Hematopoietic multipotent progenitor cell (in vitro differentiated cells): ENCODE measurements around the gene MSI2. TPM values are rescaled to one million over a fixed set of nuclear protein-coding genes. Genes with fewer than 3 reads are reported as not detected.

ENCODE experiments used
- DNase-seq, 3 donors: peaks; one replicate each; pipeline ENCODE4 v3.0.0-alpha.2; 2011 to 2015; ENCODE audit warnings: low read depth in 2 of 3, low spot score in 2 of 3
- total RNA-seq: library from RNA; depleted of rRNA; stranded (reverse); fragments of >200 nt; gene quantifications from one replicate; pipeline ENCODE4 v1.2.3, GENCODE V29; 2012

MSI2 gene
- total RNA-seq, 1 donor, result 241 TPM

GRCh38 chr17:57363580-57363979 lies 107.3 kb downstream of the MSI2 start:
- DNase-seq, result no peak

DNA sequence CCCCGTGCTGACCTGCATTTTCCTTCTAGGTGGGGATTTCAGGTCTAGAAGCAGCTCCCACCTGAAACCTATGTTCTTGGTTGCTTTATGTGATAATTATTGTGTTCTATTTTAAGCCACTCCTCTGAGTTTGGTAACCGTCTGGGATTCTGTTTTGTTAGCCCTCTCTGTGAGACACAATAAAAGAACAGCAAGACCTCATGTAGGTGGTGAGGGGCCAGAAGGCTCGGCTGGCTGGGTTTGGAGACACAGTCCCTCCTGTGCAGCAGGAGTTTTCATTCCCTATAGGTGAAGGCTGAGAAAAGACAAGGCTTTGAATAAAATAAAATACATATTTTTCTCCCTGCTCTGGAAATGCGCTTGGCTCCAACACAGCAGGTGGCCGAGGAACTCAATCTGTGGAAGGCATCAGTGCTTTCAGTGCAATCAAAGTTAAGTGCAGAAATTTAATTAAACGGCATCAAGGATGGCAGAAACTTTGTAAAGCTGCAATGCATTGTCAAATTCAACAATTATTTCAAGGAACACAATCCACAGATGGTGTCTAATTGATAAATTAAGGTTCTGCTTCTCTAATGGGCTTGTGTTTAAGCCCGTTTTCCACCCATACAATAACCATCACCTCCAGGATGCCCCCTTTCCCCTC lies 107.8 kb downstream of the MSI2 start:
- no peak for DNase-seq

GRCh38 chr17:57365420-57365819 lies 109.1 kb downstream of the MSI2 start:
- DNase-seq, result no peak

GRCh38 chr17:57366177-57366557 lies 109.8 kb downstream of the MSI2 start:
- DNase-seq, result no peak

DNA sequence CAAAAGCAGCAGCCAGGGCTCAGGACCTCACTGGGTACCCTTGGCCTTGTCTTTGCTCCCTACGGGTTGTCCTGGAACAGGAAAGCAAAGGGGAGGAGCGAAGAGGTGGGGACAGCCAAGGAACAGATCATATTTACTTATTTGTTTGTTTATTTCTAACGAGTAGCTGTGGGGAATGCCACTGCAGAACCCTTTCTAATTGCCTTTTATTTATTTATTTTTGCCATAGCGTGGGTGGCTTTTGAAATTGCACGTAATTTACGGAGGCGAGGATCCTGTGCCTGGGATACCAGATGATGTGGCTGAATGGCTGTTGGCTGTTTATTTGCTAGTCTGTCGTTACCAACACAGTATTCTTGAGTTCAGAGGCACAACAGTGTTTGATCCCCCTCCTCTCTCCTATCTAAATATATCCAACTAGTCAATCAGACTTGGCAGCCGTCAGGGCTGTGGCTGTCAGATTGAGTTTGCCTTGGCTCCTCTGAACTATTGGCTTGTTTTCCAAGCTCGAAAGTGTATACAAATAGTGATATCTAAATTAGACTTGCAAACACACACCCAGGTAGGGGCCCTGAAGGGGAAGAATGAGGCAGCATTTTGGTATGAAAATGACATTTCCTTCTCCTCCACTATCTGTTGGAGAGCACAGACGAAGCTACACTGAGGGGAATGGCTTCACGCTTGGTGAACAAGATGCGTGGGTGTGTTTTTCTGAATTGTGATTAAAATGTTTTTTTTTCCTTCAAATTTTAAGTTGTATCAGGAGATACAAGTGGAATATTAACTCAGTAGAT lies 110.4 kb downstream of the MSI2 start:
- DNase-seq, result peak in 1 of 3 donors; percentile 35

DNA sequence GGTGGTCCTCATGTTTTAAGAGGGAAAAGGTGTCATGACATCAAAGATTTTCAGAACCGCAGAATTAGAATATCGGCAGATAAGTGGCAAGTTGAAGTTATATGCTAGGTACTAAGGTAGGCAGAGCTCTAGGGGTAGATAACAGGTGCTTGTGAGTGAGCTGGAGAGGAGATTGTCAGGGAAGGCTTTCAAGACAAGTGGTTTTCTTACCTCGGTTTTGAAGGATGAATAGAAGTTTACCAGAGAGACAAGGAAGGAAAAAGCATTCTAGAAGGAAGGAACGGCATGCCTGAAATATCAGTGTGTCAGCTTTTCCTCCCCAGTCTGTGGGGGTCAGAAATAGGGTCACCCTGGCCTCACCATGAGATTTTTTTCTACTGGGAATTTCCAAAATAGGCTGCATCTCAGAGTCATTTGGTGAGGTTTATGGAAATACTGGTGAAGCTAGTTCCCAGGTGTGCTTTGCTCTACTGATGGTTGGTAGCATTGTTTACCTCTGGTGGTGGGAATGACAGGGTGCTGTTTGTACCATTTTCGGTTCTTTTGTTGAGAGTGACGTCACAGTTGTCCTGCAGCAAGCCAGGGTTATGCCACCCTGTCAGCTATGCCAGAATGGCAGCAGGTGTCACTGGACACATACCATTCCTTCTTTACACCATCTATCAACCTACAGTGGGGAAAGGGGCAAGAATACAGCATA lies 112.5 kb downstream of the MSI2 start:
- no peak for DNase-seq

DNA sequence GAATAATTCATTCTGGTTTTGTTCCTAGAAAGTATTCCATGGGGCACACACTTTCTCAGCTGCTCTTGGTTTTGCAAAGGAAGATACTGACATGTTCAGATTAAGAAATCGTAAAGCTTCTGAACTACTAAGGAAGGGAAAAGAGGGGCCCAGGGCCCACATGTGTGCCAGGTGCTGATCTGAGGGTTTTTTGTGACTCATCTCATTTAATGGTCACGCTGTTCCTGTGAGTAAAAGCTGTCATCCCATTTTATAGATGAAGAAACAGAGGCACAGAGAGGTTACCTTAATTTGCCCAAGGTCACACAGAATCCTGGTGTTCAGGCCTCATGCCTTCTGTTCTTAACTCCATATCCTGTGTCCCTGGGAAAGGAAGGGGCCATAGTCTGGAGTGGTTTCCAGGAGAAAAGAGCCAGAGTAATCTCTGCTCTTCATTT lies 113.2 kb downstream of the MSI2 start:
- peak in 1 of 3 donors; percentile 26 for DNase-seq

GRCh38 chr17:57370037-57370581 lies 113.8 kb downstream of the MSI2 start:
- DNase-seq, result peak in 1 of 3 donors; percentile 36

GRCh38 chr17:57370619-57371018 lies 114.3 kb downstream of the MSI2 start:
- no peak for DNase-seq

GRCh38 chr17:57372156-57372555 lies 115.8 kb downstream of the MSI2 start:
- no peak for DNase-seq

GRCh38 chr17:57373048-57373447 lies 116.7 kb downstream of the MSI2 start:
- no peak for DNase-seq

DNA sequence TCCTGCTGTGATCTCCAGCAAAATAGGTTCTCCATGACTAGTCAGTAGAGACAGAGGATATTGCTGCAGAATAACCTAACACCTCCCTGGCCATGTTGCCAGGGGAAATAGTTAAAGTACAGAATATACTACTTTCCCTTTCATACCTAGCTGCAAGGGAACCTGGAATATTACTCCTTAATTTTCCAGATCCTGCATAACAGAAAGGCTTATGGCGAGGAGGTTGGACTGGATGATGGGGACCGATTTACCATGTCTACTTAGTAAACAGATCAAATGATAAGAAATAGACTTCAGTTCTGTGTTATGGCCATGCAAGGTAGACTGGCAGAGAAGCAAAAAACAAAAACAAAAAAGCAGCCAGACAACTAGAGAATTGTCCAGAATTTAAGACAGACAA lies 117.4 kb downstream of the MSI2 start:
- no peak for DNase-seq

DNA sequence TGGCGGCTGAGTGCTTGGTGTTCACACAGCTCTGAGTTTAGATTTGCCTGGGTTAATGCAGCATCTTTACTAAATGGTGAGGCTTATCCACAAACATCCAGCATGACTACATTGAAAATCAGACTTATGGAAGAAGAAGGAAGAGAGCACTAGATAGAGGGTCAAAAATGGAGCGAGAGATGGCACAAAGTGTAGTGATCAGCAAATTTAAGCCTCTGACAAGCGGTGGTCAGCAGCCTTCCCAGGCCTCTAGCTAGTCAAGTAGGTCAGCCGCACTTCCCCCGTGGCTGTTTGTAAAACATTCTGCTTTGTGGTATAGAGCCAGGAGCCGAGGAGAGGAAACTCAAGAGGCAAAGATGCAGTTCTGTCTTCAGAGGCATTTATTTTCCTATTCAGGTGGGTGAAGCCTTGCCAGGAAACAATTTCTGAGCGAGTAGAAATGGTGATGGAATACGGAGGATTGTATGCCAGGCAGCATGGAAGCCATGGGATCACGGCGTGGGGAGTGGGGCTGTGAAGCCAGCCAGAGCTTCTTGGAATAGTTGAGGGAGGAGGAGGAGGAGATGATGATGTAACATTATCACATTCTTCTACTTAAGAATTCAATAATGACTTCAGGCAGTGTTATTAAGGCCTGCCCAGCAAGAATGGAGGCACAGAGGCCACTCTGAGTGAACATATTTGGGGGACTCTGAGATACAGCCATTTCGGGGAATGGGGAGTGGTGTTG lies 118.9 kb downstream of the MSI2 start:
- DNase-seq, result no peak

DNA sequence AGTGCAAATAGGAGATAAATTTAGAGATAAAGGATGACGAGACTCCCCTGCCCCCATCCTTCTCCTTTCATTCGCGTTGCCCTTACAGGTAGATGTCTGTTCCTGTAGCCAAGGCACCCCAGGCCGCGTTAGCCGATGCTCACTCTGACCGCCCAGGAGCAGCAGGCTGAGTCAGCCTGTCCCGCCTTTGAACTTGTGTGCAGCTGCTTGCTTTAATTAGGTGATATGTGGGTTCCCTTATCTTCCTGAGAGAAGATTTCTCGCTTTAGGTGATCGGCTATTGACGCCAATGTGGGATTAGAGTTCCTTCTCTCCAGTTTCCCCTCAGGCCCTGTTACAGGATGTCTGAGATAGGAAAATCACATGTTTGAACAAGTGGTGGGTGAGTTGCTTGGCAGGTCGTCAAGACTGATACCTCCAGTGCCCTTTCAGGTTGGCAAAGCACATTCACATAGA lies 119.5 kb downstream of the MSI2 start:
- DNase-seq, result no peak

- no peak for DNase-seq
Measured at GRCh38 chr17:57377094-57377493, 120.8 kb downstream of the MSI2 start.

- peak in 2 of 3 donors; percentile 84 to 94 for DNase-seq
Measured at GRCh38 chr17:57379237-57379894, 123.0 kb downstream of the MSI2 start.

- DNase-seq, result peak in 1 of 3 donors; percentile 38
Measured at GRCh38 chr17:57379895-57380434, 123.6 kb downstream of the MSI2 start.

- no peak for DNase-seq
Measured at GRCh38 chr17:57381498-57381897, 125.2 kb downstream of the MSI2 start.

- DNase-seq, result no peak
Measured at GRCh38 chr17:57384219-57384618, 127.9 kb downstream of the MSI2 start.

DNA sequence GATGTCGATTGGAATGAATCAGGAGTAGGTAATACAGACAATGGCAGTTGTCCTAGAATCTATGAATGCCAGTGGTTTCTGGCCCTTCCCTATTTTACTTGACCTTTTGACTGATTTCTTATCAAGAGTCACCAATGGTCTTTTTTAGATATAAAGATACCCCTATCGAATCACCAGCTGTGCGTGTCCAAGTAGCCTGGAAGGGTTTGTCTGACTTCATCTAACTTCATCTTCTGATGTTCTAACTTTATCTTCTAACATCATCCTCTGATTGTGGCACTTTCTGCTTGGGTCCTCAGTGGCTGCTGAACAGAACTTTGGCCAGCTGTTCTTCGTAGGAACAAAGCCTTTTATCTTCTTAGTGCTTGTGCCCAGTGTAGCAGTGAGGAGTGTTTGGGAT lies 129.7 kb downstream of the MSI2 start:
- no peak for DNase-seq
